Spleen (tissue), 11 donors: Measurements from ENCODE around the gene SCN8A. TPM values are rescaled to one million over a fixed set of nuclear protein-coding genes. Genes with fewer than 3 reads are reported as not detected.

Experiments used
- DNase-seq: peaks from one replicate; pipeline ENCODE4 v3.0.0-alpha.2; 2020
- H3K27ac ChIP-seq, 8 donors: fragments of 200-600 bp; sonication (generic) in 7 of 8; 1 replicate in 4 of 8; 2 replicates in 4 of 8; pipeline versions ENCODE4 v1.5.0 to v1.8.0; 2016 to 2021; ENCODE audit warnings: inconsistent platforms in 4 of 8, mild to moderate bottlenecking in 4 of 8, moderate library complexity in 1 of 8
- H3K27me3 ChIP-seq, 7 donors: fragments of 200-600 bp; sonication (generic) in 6 of 7; replicated peaks in 1 of 7; 1 replicate in 4 of 7; 2 replicates in 3 of 7; pipeline versions ENCODE4 v1.5.0 to v1.8.0; 2016 to 2021; ENCODE audit warnings: inconsistent platforms in 3 of 7, mild to moderate bottlenecking in 1 of 7
- H3K36me3 ChIP-seq, 6 donors: fragments of 200-600 bp; sonication (generic) in 5 of 6; 1 replicate in 4 of 6; 2 replicates in 2 of 6; pipeline versions ENCODE4 v1.5.0 to v1.8.0; 2016 to 2021; ENCODE audit warnings: inconsistent platforms in 2 of 6
- H3K4me1 ChIP-seq, 6 donors: fragments of 200-600 bp; sonication (generic) in 5 of 6; 1 replicate in 3 of 6; 2 replicates in 3 of 6; pipeline versions ENCODE4 v1.5.0 to v1.8.0; 2016 to 2021; ENCODE audit warnings: inconsistent platforms in 3 of 6
- H3K4me3 ChIP-seq, 8 donors: fragments of 200-600 bp; sonication (generic) in 7 of 8; 1 replicate in 4 of 8; 2 replicates in 4 of 8; pipeline versions ENCODE4 v1.5.0 to v1.8.0; 2016 to 2021; ENCODE audit warnings: inconsistent platforms in 4 of 8, mild to moderate bottlenecking in 4 of 8, moderate library complexity in 2 of 8
- H3K9me3 ChIP-seq, 8 donors: fragments of 200-600 bp; sonication (generic) in 7 of 8; 1 replicate in 4 of 8; 2 replicates in 4 of 8; pipeline versions ENCODE4 v1.5.0 to v1.8.0; 2016 to 2021; ENCODE audit warnings: inconsistent platforms in 4 of 8
- CTCF ChIP-seq, 11 experiments: fragments of 200-600 bp in 7 of 11; fragments of 450-650 bp in 4 of 11; sonication (generic) in 4 of 11; IDR thresholded peaks in 8 of 11; conservative IDR thresholded peaks in 3 of 11; 1 replicate in 7 of 11; 2 replicates in 4 of 11; pipeline versions ENCODE4 v1.4.0 to v1.8.0; 2016 to 2021; ENCODE audit warnings: antibody characterized with exemption in 11 of 11, inconsistent platforms in 4 of 11, mild to moderate bottlenecking in 1 of 11
- POLR2A ChIP-seq, 3 donors: fragments of 450-650 bp; IDR thresholded peaks; one replicate each; pipeline ENCODE4 v1.5.1; 2017; ENCODE audit warnings: antibody characterized with exemption in 3 of 3, mild to moderate bottlenecking in 1 of 3
- POLR2AphosphoS5 ChIP-seq, 3 donors: sonication (generic); formaldehyde crosslinking; IDR thresholded peaks; one replicate each; pipeline ENCODE4 v1.5.1; 2017; ENCODE audit warnings: antibody characterized with exemption in 3 of 3
- WGBS, 5 donors: extraction: QIAGEN DNeasy Blood & Tissue Kit in 3 of 5; methylation state at CpG; one replicate each; pipeline versions ENCODE4 v1.1.5 to v1.1.7; 2013 to 2018; 5-methylcytosine and 5-hydroxymethylcytosine counted together
- intact Hi-C: fragments of 100-400 bp; cut with DNase I; formaldehyde crosslinking; loops from one replicate; pipeline ENCODE4 v1.15.0; 2023; ENCODE audit warnings: low total_unique reads
- polyA plus RNA-seq, 3 donors: library from polyadenylated mRNA; stranded (reverse); fragments of 200-250 nt; gene quantifications; one replicate each; pipeline ENCODE4 v1.2.1, GENCODE V29; 2013
- total RNA-seq, 7 donors: library from RNA; depleted of rRNA in 3 of 7; stranded (reverse); fragments of >200 nt in 3 of 7; fragmentation: NEBNext Ultra II Directional in 4 of 7; extraction: Animal tissue kit (Norgen Biotek cat#: 25700) in 4 of 7; gene quantifications; one replicate each; pipeline versions ENCODE4 v1.1.0 to v1.2.1, GENCODE V29; 2016 to 2021
- donor health status: healthy with polysubstance abuse.
- donor health status: DM: no; HTN: no; CAD: no; lungs with moderate emphysema.
- donor health status: DM: no; HTN: no; CAD: no.
- donor health status: Bipolar disorder and iron deficiency.
- donor health status: healthy.
- donor health status: DM: no; HTN: no; CAD: no.
- donor health status: DM: yes; HTN: yes; CAD: no.

The SCN8A gene
- total and polyA plus RNA-seq, 10 donors, result 0.17 to 4.7 (median 3.0) TPM

GRCh38 chr12:51819736-51820525 lies 228.9 kb downstream of the SCN8A start:
- no peak for DNase-seq
- peaks cover 0 to 53% (median 4%) of the 10 kb centered on the region in 7 donors for H3K27me3 ChIP-seq
- H3K9me3 ChIP-seq, result no peaks in the 10 kb centered on the region
- TF ChIP-seq CTCF (IDR thresholded peaks at IDR 0.05 in 8 of 11, conservative IDR thresholded peaks at IDR 0.05 in 3 of 11) (no peak), POLR2AphosphoS5 (IDR thresholded peaks at IDR 0.05) (peak; percentile 39 to 85 (median 78)), POLR2A (IDR thresholded peaks at IDR 0.05) (no peak)
- 24 to 53% (median 36%) methylated on average over 27 to 32 of the region's 32 CpGs for WGBS, 5 donors
- H3K4me3 ChIP-seq, result peak overlapping the region; percentile 46 to 87 (median 56)
- peaks cover 5 to 66% (median 33%) of the 10 kb centered on the region in 6 donors for H3K4me1 ChIP-seq
- H3K36me3 ChIP-seq, result no peaks in the 10 kb centered on the region
- intact Hi-C loops, result no loop called here
- peak overlapping the region; percentile 68 to 88 (median 84) for H3K27ac ChIP-seq

GRCh38 chr12:51820526-51821439 lies 229.8 kb downstream of the SCN8A start:
- WGBS, 5 donors, result 15 to 27% (median 22%) methylated on average over 12 to 113 of the region's 113 CpGs

GRCh38 chr12:51821440-51822260 lies 230.6 kb downstream of the SCN8A start:
- intact Hi-C loops, result no loop called here
- Histone ChIP-seq H3K4me3 (peak overlapping the region; percentile 45 to 87 (median 56)), H3K27me3 (peaks cover 0 to 45% (median 4%) of the 10 kb centered on the region in 7 donors), H3K36me3 (no peaks in the 10 kb centered on the region), H3K27ac (peak overlapping the region; percentile 68 to 88 (median 84)), H3K9me3 (no peaks in the 10 kb centered on the region), H3K4me1 (peaks cover 3 to 59% (median 31%) of the 10 kb centered on the region in 6 donors)
- peak; percentile 84 for DNase-seq
- WGBS, 5 donors, result 32 to 67% (median 45%) methylated on average over 66 to 101 of the region's 101 CpGs
- peak in 1 of 3 donors; percentile 1 for TF ChIP-seq POLR2AphosphoS5 (IDR thresholded peaks at IDR 0.05)
- TF ChIP-seq CTCF (IDR thresholded peaks at IDR 0.05 in 8 of 11, conservative IDR thresholded peaks at IDR 0.05 in 3 of 11), result no peak

More at GRCh38 chr12:51820526-51821439, 229.8 kb downstream of the SCN8A start:
- peak overlapping the region; percentile 68 to 88 (median 84) for H3K27ac ChIP-seq
- H3K36me3 ChIP-seq, result no peaks in the 10 kb centered on the region
- peak in 7 of 11 experiments; percentile 13 to 68 (median 43) for TF ChIP-seq CTCF (IDR thresholded peaks at IDR 0.05 in 8 of 11, conservative IDR thresholded peaks at IDR 0.05 in 3 of 11)
- TF ChIP-seq POLR2A (IDR thresholded peaks at IDR 0.05), result no peak
- TF ChIP-seq POLR2AphosphoS5 (IDR thresholded peaks at IDR 0.05), result peak; percentile 51 to 62 (median 59)
- H3K27me3 ChIP-seq, result peaks cover 0 to 45% (median 4%) of the 10 kb centered on the region in 7 donors
- H3K4me3 ChIP-seq, result peak overlapping the region; percentile 46 to 87 (median 56)
- peaks cover 3 to 58% (median 29%) of the 10 kb centered on the region in 6 donors for H3K4me1 ChIP-seq
- no peaks in the 10 kb centered on the region for H3K9me3 ChIP-seq
- DNase-seq, result peak; percentile 92
- intact Hi-C loops, result no loop called here
